GM03348 (cell line): ENCODE results near the gene NUTF2.
"Not testable (repeated sequence)": the region's sequence is repeated elsewhere in the genome, so short reads cannot be mapped to it uniquely, and the experiment has no call there.

ENCODE experiments used
- DNase-seq: peaks from one replicate; pipeline ENCODE4 v3.0.0; 2012; ENCODE audit warnings: low spot score

The NUTF2 gene

DNA sequence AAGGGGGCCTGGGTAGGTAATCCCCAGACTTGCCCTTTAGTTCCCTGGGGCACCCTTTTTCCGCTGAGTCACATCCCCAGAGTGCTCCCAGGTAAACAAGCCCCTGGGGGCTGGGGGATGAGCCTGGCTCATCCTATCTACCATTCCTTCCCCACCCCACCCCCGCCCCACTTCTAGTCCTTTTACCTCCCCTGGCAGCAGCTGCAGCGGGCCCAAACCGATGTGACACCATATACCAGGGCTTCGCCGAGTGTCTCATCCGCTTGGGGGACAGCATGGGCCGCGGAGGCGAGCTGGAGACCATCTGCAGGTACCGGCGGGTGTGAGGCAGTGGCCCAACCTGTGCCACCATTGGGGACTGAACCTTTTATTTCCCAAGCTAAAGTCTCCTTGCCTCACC is 38.8 kb downstream of the NUTF2 start:
- no peak for DNase-seq

DNA sequence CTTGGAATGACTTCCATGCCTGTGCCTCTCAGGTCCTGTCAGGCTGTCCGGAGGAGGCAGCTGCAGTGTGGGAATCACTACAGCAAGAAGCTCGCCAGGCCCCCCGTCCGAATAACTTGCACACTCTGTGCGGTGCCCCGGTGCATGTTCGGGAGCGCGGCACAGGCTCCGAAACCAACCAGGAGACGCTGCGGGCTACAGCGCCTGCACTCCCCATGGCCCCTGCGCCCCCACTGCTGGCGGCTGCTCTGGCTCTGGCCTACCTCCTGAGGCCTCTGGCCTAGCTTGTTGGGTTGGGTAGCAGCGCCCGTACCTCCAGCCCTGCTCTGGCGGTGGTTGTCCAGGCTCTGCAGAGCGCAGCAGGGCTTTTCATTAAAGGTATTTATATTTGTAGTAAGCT is 39.2 kb downstream of the NUTF2 start:
- DNase-seq: no peak

DNA sequence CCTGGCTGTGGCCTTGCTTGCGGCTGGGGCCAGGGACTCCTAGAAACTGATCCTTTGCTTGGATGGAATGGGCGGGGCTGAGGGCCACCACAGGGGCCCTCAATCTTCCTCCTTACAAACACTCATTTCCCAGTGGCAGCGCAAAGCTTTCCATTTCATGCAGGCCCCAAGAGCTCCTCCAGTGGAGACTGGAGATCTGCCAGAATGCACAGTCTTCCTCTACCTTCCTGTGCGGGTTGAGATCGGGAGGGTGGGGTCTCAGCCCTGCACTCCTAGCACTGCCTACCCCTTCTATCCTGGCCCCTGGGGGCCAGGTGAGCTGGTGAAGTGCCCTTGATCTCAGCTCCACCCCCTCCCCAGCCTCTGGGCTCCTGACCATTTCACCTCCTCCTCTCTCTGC is 39.7 kb downstream of the NUTF2 start:
- DNase-seq: no peak

DNA sequence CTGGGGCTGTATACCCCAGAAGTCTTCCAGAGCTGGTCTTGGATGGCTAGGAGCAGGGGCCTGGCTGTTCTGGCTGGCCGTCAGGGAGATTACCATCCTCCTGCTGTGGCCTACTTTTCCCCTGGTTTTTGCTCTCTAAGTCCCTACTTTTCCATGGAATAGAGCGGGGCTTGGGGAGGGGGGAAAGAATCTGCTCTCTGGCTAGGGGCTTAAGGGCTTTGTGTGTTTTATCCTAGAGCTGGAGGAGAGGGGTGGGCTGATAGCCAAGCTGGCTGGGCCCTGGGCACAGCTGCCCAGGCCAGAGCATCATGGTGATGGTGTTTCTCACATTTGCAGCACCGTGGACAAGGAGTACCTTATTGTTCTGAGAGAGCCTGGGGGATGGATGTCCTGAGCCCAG is 41.6 kb downstream of the NUTF2 start:
- DNase-seq: no peak

DNA sequence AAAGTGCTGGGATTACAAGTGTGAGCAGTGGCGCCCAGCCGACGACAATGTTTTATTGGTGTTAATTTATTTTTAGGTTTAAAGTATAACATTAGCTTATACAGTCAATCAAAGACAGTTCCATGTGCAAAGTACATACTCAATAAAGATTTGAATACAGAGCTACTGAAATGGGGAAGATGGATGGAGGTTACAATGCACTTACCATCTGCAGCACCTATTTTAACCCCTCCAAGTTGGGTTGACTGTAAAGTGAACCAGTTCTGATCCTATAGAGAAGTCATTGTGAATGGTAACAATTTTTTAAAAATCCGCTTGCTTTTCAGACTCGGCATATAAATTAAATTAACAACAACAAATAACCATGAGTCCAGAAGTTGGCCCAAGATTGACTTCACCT is 45.6 kb downstream of the NUTF2 start:
- no peak for DNase-seq

DNA sequence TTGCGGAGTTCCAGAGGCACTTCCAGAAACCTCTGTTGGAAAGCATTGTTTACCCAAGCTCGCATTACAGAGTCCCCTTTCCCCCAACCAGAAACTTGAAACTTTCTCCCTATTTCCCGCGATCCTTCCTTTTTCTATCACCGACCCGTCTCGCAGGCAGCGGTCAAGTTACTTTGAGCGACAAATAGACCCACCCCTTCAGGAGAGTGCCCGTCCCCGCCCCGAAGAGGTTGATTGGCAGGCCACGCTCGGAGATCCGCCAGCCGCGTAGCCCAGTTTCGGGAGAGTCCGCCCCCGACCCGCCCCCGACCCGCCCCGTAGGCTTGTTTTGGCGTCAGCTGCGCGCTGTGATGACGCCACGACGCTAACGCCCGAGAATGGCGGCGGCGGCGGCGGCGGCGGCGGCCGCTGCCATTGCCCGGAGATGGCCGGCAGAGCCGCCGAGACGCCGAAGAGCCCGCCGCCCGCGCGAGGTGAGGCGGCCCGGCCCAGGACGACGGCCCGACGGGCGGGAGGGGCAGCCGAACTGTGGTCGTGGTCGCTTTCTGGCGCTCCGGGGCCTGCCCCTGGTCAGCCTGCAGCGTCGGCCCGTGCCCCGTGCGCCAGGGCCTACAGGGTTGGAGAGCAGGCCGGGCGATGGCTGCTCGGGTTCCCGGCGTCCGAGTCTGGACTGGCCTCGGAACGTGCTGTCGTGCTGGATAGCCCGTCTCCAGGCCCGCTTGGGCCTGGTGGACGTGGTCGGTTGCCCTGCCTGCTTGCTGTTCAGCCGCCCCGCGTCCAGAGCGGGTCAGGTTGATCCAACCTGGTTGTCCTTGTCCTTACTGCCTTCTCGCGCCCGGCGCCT is 46.4 kb downstream of the NUTF2 start, which contains the start of gene PSKH1:
Gene PSKH1 (plus strand): TSS at position 356 of the 844 bp plus-strand sequence. CDS start 15,496 bp downstream, outside the sequence.
- peak; percentile 99 for DNase-seq

DNA sequence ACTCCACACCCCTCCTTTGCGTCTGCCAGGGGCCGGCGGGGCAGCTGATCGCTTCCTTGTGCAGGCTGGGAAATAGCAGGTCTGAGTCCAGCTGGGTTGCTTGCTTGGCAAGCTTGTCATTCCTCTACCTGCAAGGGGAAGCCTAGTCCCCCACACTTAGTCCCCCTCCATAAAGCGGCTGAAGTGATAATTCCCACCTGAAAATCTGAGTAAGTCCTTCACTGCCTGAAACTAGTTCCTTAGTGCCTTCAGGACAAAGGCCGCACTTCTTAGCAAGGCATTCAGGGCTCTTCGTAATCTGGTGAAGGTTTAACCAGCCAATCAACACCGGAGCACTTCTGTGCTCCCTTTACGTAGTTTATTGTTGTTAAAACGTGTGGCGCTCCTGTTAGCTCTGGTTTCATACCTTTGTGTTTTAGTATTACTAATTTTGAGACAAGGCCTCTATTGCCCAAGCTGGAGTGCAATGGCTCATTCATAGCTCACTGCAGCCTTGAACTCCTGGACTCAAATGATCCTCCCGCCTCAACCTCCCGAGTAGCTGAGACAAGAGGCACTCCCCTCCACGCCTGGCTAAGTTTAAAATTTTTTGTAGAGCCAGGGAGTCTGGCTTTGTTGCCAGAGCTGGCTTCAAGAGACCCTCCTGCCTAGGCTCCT is 47.1 kb downstream of the NUTF2 start:
- DNase-seq: no peak

DNA sequence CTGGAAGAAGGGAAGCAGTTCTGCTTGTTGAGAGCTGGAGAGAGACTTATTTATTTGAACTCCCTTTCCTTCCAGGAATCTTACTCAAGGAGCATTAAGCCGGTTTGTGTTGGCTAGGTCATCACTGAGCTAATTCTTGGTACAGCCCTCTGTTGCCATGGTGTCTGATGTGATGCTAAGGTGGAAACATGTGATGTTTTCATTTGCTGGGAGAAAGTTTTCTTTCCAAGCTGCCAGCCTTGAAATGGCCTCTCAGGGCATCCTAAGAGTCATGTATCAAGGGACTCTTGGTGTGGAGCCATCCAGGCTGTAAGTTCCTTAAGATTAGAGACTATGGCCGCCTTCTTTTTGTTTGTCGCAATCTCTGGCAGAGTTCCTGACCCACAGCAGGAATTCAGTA is 50.5 kb downstream of the NUTF2 start:
- no peak for DNase-seq

DNA sequence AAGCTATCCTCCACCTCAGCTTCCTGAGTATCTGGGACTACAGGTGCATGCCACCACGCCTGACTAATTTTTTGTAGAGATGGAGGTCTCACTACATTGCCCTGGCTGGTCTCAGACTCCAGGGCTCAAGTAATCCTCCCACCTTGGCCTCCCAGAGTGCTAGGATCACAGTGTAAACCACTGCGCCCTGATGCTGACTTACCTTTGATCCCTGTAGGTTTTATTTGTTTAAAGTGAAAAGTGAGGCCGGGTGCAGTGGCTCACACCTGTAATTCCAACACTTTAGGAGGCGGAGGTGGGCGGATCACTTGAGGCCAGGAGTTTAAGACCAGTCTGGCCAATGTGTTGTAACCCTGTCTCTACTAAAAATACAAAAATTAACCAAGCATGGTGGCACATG is 55.0 kb downstream of the NUTF2 start:
- DNase-seq: no peak

DNA sequence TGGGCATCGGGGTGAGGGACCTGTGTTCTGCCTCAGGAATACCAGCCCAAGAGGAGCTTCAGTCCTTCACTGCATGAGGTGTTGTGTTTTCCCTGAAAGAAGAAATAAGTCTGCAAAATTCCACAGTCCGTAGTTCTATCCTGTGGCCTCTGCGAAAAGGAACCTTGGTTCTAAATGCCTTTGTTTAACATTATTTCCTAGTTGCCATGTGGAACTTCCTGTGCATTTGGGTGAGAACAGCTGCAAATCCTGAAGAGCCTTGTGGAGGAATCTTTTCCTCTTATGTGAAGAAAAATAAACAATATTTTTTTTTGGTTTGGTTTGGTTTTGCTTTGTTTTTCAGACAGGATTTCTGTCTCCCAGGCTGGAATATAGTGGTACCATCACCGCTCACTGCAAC is 56.1 kb downstream of the NUTF2 start:
- no peak for DNase-seq

DNA sequence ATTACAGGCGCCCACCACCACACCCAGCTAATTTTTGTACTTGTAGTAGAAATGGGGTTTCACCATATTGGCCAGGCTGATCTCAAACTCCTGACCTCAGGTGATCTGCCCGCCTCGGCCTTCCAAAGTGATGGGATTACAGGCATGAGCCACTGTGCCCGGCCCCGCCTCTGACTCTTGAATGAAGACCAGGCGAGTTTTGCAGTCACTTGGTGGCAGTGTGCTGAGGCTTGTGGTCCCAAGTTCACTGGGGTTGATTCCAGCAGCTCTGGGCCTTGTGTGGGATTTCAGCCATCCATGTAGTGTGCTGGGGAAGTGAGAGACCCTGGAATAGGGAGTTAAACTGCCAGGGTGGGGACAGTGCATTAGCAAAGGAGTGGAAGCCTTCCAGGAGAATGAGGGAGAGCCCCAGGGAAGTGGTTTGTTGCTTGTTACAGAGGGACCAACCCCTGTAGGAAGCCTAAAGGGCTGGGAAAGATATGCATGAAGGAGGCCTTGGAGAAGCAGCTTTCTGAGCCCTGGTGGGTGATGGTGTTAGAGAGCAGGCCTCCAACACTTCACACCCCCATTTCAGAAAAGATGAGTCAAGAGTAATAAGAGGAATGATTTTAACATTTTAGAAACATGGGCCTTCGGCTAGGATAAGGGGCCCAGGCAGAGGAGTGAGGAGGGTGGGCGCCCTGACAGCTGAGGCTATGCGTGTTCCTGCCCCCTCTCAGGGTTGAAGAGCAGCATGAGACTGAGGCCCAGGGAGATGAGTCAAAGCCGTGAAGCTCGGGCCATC is 60.9 kb downstream of the NUTF2 start:
- DNase-seq: no peak

DNA sequence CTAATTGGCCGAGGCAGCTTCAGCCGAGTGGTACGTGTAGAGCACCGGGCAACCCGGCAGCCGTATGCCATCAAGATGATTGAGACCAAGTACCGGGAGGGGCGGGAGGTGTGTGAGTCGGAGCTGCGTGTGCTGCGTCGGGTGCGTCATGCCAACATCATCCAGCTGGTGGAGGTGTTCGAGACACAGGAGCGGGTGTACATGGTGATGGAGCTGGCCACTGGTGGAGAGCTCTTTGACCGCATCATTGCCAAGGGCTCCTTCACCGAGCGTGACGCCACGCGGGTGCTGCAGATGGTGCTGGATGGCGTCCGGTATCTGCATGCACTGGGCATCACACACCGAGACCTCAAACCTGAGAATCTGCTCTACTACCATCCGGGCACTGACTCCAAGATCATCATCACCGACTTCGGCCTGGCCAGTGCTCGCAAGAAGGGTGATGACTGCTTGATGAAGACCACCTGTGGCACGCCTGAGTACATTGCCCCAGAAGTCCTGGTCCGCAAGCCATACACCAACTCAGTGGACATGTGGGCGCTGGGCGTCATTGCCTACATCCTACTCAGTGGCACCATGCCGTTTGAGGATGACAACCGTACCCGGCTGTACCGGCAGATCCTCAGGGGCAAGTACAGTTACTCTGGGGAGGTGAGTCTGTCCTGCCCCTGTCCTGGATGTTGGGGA is 62.5 kb downstream of the NUTF2 start:
- no peak for DNase-seq

DNA sequence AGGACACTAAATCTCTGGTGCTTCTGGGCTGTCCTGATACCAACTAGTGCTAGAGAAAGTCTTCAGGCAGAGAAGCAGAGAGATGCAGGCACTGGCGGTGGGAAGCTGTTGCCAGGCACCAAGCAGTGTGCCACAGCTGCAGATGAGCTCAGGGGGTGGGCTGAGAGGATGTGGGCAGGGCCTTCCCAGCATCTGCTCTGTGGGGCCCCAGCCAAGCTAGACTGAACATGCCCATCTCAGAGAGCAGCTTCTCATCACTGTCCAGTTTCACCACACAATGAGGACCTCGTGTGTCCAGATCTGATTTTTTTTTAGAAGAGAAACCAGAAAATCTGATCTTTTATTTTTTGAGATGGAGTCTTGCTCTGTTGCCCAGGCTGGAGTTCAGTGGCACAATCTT is 63.4 kb downstream of the NUTF2 start:
- peak; percentile 71 for DNase-seq

DNA sequence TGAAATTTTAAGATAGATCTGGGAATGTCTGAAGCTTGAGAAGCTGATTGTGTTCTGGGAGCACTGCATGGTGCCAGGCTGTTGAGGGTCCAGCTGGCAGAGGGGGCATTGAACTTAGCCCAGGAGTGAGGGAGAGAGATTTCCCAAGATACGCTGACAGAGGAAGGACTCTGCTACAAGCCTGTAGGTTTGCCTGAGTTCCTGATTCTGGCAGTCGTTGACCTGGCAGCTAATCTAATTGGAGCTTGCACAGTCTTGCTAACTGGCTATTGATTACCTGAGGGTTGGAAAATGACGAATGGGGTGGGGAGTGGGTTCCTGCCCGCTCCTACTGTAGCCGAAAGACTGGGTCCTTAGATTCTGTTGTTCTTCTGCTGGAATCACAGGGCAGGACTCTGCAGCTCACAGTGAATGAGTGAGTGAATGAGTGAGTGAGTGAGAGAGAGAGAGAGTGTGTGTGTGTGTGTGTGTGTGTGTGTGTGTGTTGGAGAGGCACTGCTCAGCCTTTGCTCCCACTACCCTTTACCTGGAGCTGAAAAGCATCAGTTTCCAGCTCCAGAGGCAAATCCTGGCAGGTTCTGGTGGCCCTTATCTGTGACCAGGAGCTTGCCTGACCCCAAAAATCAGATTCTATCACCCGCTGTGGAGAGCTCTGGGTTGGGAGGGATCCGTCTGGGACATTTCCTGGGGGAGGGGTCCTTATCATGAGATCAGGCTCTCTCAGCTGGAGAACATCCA is 68.2 kb downstream of the NUTF2 start:
- no peak for DNase-seq

DNA sequence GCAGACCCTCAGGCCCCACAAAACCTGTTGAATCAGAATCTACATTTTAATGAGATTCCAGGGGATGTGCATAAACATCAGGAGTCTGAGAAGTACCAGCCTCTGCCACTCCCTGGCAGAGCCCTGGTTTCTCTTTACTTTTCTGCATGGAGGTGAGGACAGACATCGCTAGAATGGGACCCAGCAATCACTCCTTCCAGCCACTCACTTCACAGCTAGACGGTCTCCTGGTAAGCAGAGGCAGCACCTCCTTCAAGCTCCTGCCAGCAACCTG is 68.7 kb downstream of the NUTF2 start:
- not testable (repeated sequence) for DNase-seq

DNA sequence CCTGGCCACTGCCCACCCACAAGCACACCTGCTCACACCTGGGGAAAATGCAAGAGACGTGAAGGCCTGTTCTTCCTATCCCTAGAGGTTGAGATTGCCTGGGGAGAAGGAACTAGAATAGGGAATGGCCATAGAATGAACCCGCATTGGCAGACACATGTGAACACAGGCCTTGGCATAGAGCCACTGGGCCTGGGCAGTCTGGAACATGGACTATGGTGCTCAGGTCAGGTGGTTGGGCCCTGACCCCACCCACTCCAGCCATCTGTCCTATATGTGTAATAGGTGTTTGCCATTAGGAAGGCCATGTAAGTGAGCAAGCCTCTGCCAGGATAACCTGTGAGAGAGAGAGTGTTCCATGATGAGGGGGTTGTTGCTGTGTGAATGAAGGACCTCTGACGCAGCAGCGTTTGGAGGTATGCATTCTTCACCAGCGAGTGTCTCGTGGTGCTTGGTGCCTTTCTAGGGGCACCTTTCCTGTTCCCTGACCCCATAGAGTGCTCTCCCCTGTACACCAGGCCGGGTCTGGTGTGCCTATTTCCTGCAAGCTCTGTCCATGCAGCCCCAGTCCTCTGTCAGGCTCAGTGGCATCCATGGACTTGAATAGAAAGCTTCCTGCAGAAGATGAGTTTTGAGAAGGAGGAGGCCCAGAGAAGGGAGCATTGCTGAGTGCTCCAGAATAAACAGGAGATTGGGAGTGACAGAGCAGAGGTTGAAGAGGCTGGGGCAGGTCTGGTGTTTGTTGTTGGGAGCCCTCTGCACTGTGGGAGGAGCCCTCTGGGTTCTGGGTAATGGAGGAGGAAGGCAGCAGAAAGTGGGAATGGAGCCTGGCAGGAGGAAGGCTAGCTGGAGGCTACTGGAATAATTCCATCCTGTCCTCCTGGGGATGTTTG is 69.3 kb downstream of the NUTF2 start:
- no peak for DNase-seq

DNA sequence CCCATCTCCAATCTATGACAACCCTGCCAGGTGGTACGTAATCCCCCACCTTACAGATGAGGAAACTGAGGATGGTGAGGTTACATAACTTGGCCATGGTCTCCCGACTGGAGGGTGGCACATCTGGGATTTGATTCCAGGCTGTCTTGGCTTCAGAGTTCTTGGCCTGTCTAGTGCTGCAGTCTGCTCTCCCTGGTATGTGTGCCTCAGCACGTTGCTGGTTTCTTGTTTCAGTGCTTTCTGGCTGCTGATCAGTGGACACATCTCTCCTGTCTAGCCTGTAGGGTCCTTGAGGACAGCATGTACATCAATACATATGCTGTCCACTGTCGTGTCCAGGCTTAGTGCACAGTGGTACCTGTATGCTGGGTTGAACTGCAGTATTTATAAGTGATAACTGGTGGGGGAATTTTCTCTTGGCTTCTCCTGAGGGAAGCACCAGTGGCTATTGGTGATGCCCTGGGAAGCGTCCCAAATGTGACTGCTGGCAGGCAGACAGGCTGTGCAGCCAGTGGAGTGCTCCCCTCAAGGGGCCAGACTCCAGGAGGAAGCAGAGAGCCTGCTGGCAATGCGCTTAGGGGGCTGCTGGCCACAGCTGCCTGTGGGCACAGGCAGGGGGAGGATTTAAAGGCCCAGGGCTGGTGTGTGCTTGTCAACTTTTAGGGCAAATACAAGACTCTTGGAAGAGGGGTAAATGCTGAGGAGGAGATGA is 70.6 kb downstream of the NUTF2 start:
- peak; percentile 56 for DNase-seq

DNA sequence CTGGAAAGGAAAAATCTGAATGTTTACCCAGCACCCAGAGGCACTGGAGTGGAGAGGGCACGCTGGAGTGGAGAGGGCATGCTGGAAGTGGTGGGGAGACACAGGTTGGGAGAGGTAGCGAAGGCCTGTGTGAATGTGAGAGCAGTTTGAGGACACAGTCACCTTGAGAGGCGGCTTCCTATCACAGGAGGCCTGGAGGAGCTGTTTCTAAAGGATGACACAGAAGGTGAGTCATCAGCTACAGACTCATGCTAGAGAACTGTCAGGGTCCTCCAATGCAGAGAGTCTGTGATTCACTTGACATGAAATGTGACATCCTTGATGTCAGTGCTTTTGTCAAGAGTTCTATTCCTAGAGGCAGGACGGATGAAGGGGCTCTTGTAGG is 71.1 kb downstream of the NUTF2 start:
- peak; percentile 83 for DNase-seq

DNA sequence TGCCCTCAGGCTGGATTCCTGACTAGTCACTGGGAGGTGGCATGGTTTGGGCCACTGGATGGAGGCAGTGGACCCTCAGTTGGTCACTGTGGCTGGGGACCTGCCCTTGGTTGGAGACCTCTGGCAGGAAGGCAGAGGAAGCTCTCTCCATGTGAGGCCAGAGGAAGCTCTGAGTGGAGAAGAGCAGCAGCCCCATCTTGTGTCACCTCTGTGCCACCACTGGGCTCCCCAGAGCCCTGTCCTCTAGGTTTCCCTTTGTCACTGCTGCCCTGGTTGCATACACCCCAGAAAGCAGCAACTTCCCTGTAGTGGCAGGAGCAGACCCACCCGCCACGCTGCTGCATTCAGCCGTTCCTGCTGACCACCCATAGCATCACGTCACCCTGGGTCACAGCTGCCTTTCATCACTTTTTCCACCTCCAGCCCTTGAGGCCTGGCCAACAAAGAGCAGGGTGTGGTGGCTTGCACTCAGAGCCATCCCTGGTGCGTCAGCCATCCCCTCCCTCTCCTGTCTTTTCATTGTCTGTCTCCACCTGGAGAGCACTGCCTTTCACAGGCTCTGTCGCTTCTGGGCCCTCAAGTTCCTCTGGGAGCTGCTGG is 73.0 kb downstream of the NUTF2 start:
- no peak for DNase-seq
